ENCODE results near the gene C19orf18.
"Not testable (repeated sequence)": the region's sequence is repeated elsewhere in the genome, so short reads cannot be mapped to it uniquely, and the experiment has no call there.

C19orf18 gene

DNA sequence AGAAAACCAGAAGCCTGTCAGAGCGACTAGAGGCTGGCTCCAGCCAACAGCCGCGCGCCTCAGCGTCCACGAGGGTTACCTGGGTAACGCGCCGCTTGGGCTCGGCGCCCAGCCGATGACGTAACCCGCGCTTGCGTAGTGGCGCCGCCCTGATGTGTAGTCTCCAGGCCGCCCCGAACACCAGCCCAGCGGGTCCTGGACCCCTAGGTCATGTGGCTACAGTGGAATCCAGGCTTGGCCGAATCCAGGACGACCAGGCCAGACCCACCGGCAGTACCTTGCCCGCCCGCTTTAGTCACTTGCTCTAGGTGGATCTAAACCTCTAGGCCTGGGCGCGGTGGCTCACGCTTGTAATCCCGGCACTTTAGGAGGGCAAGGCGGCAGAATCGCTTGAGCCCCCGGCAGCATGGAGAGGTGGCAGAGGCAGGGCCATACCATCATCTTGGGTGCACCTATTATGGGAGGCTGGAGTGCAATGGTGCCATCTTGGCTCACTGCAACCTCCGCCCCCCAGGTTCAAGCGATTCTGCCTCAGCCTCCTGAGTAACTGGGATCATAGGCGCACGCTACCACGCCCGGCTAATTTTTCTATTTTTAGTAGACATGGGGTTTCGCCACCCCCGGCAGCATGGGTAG is 35.5 kb upstream of the C19orf18 start:
- peak overlapping the region; percentile 39 for H3K4me3 ChIP-seq (ENCODE audit: low read depth, low read length)
- in situ Hi-C loops (cut with HindIII; ENCODE audit: low sequenced_read_pairs) = no loop called here
- DNase-seq (ENCODE audit: low read depth, low spot score) = peak; percentile 85
- TF ChIP-seq, protein P1, sequence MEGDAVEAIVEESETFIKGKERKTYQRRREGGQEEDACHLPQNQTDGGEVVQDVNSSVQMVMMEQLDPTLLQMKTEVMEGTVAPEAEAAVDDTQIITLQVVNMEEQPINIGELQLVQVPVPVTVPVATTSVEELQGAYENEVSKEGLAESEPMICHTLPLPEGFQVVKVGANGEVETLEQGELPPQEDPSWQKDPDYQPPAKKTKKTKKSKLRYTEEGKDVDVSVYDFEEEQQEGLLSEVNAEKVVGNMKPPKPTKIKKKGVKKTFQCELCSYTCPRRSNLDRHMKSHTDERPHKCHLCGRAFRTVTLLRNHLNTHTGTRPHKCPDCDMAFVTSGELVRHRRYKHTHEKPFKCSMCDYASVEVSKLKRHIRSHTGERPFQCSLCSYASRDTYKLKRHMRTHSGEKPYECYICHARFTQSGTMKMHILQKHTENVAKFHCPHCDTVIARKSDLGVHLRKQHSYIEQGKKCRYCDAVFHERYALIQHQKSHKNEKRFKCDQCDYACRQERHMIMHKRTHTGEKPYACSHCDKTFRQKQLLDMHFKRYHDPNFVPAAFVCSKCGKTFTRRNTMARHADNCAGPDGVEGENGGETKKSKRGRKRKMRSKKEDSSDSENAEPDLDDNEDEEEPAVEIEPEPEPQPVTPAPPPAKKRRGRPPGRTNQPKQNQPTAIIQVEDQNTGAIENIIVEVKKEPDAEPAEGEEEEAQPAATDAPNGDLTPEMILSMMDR (IDR thresholded peaks at IDR 0.05; ENCODE audit: low read depth, low read length) = no peak

DNA sequence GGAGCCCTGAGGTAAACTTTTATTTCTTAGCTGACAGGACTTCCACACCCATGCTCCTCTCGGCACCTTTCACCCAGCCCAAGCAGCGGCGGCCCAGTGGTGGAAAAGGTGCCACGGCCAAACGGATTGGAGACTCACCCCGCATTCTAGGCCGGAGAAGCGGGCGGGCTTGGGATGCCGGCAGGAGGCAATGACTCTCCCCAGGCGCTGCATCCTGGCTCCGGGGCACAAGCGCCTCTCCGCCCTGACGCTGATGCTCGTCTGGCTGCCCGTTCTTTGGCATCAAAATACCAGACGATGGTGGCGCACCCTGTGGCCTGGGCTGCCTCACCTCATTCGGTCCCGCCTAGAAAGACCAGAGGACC is 34.9 kb upstream of the C19orf18 start:
- TF ChIP-seq, protein P1 (IDR thresholded peaks at IDR 0.05; ENCODE audit: low read depth, low read length) = no peak
- in situ Hi-C loops (cut with HindIII; ENCODE audit: low sequenced_read_pairs) = no loop called here
- no peak for DNase-seq (ENCODE audit: low read depth, low spot score)
- peak overlapping the region; percentile 39 for H3K4me3 ChIP-seq (ENCODE audit: low read depth, low read length)

DNA sequence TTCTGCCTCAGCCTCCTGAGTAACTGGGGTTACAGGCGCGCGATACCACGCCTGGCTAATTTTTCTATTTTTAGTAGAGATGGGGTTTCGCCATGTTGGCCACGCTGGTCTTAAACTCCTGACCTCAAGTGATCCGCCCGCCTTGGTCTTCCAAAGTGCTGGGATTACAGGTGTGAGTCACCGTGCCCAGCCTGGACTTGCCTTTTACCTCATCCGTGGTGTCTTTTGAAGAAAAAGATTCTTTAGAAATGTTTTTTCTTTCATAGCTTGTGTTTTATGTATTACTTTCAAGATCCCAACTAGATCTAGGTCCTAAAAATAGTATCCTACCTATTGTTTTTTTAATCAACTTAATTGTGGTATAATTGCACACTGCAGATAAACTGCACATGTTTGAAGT is 34.5 kb upstream of the C19orf18 start:
- in situ Hi-C loops (cut with HindIII; ENCODE audit: low sequenced_read_pairs); DNase-seq (ENCODE audit: low read depth, low spot score); H3K4me3 ChIP-seq (ENCODE audit: low read depth, low read length): not testable (repeated sequence)

DNA sequence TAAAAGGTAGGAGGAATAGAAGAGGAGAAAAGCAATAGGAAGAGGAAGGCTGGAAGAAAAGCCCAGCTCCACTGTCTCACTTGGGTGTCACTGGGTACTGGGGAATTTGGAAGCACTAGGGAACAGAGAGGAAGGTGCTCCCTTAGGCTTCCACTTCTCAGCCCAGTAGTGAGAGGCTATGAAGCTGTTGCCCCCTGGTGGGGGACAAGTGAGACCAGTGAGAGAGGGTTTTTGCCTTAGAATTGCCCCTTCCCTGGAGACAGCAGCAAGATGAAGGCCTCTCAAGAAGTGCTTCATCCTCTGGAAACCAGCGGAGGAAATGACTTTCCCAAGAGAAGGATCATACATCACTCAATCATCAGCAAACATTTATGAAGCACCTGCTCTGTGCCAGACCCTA is 33.0 kb upstream of the C19orf18 start:
- H3K4me3 ChIP-seq (ENCODE audit: low read depth, low read length) = no peak overlapping the region
- TF ChIP-seq, protein P1 (IDR thresholded peaks at IDR 0.05; ENCODE audit: low read depth, low read length) = no peak
- no peak for DNase-seq (ENCODE audit: low read depth, low spot score)
- in situ Hi-C loops (cut with HindIII; ENCODE audit: low sequenced_read_pairs) = no loop called here

DNA sequence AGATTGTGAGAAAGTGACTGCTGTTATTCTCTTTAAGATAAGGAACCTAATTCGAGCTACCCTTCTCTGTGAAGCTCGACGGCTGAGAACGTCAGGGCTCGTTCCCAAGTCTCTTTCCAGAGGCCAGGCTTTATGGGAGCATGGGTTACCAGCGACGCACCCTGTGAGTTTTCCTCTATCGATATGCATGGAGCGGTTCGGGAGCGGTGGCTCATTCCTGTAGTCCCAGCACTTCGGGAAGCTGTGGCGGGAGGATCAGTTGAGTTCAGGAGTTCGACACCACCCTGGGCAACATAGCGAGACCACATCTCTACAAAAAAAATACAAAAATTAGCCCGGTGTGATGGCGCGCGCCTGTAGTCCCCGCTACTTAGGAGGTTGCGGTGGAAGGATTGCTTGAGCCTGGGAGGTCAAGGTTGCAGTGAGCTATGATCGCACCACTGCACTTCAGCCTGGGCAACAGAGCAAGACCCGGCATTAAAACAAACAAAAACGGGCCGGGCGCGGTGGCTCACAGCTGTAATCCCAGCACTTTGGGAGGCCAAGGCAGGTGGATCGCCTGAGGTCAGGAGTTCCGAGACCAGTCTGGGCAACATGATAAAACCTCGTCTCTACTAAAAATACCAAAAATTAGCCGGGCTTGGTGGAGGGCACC is 29.0 kb upstream of the C19orf18 start:
- H3K4me3 ChIP-seq (ENCODE audit: low read depth, low read length) = peak overlapping the region; percentile 82
- TF ChIP-seq, protein P1 (IDR thresholded peaks at IDR 0.05; ENCODE audit: low read depth, low read length) = no peak
- in situ Hi-C loops (cut with HindIII; ENCODE audit: low sequenced_read_pairs) = no loop called here
- DNase-seq (ENCODE audit: low read depth, low spot score) = no peak

DNA sequence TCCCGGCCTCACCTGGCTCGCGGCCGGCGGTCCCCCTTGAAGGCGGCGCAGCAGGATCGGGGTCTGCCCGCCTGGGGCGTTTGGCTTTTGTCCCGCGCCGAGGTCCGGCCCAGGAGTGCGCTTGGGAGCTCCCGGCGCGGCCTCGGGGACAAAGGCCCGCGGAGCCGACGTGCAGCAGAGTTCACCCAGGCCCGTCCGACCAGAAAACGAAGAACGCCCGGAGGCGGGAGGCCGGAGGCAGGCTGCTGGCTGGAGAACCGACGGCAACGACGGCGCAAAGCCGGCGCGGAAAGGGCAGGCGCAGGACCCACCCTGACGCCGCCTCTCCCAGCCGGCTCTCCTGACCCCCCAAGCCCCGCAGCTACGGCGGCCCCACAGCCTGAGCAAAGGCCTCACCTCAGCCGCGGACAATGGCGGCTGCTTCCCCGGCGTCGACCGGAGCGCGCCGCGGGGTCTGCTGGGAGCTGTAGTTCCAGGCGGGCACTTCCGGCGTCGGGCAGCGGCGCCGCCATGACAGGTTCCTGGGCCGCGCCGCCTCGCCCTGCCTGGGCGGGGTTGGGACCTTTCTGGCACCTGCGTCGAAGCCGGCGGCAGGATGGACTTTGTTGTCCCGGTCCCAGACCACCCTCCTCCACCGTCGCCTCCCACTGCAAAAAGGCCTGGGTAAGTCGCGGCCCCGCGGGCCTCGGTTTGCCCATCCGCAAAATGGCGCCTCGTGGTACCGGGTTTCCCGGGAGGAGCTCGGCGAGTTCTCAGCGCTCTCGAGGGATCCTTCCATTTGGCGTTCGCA is 28.2 kb upstream of the C19orf18 start, which contains the start of gene ZNF606:
TSS of gene ZNF606 (minus strand) at position 437 of the 790 bp plus-strand sequence. CDS start 1,501 bp downstream, outside the sequence.
- in situ Hi-C loops (cut with HindIII; ENCODE audit: low sequenced_read_pairs) = no loop called here
- TF ChIP-seq, protein P1 (IDR thresholded peaks at IDR 0.05; ENCODE audit: low read depth, low read length) = no peak
- peak within 1 kb of the TSS; percentile 82 for H3K4me3 ChIP-seq (ENCODE audit: low read depth, low read length)
- peak; percentile 92 for DNase-seq (ENCODE audit: low read depth, low spot score)
